GM18520 (cell line): ENCODE measurements around the gene TAL2.
A peak's percentile ranks its signal among the peaks of the same experiment; 100 is the strongest.

Source experiments
- ATAC-seq: cut with Tn5 transposase; IDR thresholded peaks from one replicate; pipeline ENCODE4 v1.9.1; 2021; ENCODE audit not compliant: unreplicated experiment

TAL2 gene

DNA sequence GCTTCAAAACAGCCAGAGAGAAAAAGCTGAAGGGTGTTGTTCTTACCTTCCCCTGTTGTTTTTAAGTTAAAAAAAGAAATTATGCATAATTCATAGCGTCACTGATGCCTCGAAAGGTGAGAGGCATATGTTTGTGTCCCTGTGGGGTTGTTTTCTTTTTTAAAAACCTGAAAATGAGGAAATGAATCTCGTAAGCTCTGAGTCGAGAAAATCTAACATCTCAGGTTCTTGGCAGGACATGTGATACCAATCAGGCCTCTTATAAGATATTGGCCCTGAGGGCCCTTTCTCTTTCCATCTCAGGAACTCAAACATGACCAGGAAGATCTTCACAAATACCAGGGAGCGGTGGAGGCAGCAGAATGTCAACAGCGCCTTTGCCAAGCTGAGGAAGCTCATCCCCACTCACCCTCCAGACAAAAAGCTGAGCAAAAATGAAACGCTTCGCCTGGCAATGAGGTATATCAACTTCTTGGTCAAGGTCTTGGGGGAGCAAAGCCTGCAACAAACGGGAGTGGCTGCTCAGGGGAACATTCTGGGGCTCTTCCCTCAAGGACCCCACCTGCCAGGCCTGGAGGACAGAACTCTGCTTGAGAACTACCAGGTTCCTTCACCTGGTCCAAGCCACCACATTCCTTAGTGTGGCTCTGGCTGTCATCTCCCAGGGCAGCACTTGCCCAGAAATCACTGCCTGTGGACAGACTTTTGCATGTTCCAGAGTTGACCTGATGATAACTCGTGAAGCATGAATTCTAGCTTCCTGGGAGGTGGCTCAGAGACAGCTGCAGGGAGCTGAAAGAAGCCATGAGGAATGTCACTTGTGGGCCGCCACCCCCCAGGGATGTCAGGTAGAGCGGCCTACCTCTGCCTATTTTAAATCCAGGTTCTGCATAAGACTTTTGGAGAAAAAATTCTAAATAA, at the start of gene TAL2:
Gene TAL2, plus strand, starts transcription at position 274 of the 921 bp plus-strand sequence. Its CDS starts 40 bp downstream, at position 314.
- ATAC-seq = peak; percentile 93

DNA sequence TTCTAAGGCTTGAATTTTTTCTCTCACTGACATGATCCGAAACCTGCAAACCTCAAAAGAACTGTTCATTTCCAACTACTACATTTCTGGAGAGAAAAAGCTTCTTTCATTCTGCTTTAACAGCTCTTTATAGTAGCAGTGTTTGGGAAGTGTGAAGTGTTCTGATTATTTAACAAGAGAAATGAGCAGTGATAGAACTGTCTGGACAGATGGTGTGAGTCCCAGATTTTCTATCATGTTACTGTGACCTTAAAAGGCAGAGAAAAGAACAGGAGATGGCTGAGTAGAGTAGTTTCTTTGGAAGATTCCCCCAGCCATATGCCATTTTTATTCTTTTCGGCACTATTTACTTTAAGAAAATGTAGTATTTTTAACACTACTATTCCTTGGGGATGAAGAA, 41.3 kb upstream of the TAL2 start:
- ATAC-seq = no peak

GRCh38 chr9:105625088-105625487, 37.2 kb upstream of the TAL2 start:
- no peak for ATAC-seq

DNA sequence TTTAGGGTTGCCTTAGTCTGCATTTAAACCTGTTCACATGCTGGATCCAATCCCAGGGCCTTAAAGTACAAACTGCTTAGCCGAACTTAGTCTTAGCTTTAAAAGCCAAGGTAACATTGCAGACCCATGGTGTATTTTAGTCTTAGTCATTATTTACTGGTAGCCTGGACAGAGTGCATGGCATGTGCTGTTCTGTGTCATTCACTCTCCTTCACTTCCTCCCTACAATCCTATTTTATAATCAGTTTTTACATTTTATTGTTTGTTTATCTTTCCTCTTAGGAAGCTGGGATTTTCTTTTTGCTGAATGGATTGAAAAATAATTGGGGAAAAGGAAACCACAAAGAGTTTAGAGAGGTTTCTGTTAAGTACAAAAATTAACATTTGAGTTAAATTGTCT, 29.4 kb upstream of the TAL2 start:
- ATAC-seq = no peak

GRCh38 chr9:105633411-105633810, 28.8 kb upstream of the TAL2 start:
- ATAC-seq = no peak

- no peak for ATAC-seq
These were observed 25.9 kb upstream of the TAL2 start for GRCh38 chr9:105636331-105636730.

DNA sequence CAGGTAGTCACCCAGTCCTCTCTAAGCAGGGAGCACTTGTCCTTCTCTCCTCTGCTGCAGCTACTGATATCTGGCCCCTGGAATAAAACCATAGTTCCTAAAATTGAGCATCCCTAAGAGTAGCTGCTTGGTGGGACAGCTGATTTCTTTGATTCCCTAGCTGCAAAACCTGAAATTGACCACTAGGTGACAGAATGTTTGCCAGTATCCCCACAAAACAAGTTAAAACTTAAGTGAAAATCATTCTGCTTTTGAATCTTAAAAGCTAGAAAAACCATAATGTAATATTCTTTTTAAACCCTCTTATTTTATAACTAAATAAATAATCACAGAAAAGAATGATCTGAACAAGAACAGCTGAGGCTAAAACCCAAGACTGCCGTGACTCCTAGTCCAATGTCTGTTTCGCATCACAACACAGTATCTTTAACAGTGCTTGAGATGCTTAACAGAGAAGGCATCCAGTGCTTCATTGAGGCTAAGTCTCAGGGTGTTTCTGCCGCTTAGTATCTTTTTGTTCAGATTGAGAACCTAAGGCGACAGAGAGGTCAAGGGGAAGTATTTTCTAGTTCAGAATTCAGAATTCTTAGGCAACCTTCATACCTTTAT, 24.4 kb upstream of the TAL2 start:
- no peak for ATAC-seq

GRCh38 chr9:105639936-105640335, 22.3 kb upstream of the TAL2 start:
- ATAC-seq = no peak

DNA sequence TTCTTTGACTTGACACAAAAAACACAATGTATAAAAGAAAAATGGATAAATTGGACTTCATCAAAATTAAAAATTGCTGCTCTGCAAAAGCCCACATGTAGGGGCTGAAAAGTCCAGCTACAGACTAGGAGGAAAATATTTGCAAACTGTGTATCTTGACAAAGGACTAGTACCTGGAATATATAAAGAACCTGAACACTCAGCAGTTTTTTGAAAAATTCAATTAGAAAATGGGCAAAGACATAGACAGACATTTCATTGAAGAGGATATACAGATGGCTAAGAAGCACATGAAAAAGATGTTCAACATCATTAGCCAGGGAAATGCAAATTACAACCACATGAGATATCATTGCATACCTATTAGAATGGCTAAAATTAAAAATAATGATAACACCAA, 18.5 kb upstream of the TAL2 start:
- ATAC-seq = no peak

DNA sequence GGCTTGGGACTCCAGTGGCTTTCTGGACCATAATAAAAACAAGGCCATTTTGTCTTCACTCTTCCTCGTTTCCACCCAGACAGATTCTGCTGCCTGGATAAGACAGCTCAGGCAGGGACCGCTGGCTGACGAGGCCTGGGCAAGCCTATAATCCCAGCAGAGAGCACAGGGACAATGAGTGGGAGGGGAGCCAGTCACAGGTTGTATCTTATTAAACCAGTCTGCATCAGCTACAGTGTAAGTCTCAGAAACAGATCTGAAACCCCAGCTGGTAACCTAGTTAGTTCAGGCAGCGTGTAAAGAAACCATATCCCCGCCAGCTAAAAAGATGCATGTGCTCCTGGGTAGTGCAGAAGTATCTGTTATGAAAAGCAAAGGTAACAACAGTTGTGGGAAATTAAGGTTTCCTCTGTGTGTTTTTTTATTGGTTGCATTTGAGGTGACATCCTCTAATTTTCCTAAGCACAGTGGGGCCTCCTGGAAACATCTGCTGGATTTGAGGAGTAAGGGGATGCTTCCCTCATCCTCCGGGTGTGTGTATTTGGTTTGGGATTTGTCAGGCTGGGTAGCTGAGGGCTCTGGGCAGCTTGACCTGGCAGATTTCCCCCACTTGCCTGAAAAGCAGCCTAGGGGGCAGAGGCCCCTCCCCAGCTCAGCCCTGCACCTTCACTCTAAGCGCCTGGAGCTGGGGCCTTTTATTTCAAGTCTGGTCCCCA, 15.2 kb upstream of the TAL2 start:
- no peak for ATAC-seq

- no peak for ATAC-seq
These were observed 14.5 kb upstream of the TAL2 start for GRCh38 chr9:105647595-105648349.

DNA sequence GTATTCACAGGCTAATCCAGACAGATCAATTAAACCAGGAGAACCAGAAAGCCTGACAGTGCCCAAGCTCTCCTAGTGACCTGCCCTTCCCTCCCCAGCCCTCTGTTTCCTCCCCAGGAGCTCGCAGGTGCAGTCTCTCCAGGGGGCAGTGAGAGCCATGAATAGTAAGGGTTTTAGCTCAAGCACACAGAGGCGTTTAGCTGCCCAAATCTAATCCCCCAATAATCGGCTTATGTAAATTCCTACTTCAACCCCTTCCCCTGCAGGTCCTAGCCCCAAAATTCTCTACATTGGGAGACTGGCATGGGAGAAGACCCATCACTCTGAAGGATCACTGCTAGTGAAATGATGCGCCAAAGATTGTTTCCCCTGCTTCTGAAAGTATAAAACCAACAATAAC, 10.5 kb upstream of the TAL2 start:
- ATAC-seq = no peak

DNA sequence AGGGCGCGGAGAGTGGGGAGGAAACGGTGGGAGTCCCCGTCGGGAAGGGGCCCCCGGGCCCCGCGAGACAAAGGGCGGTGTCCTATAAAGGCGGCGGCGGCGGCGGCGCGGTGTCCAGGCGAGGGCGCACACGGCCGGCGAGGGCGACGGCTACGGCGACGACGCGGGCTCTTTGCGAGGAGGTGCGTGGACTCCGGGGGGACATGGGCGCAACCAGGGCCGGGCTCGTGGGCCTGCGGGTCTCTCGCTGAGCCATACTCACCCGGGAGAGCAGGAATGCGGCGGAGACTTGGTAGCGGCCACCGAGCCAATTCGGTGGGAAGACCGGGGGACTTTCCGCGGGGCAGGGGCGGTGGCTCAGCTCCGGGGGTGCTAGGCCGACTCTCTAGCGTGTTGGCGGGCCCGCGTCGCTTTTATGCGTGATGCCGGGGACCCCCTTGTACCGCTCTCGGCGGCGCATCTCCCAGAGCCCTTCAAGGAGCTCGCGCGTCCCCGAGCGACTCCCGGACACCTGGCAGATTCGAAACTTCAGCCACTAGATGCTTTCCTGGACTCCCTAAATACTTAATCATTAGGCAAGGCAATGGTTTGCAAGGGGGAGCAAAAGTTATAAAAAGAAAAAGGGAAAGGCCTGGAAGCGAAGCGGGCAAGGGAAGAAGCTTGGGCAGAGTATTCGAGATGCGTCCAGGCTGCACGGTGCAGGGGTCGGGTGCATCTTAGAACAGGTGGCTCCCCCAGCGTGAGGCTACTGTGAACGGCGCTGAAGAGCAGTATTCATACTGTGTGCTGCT, 5.9 kb upstream of the TAL2 start:
- ATAC-seq = peak; percentile 57

- no peak for ATAC-seq
These were observed 3.9 kb upstream of the TAL2 start for GRCh38 chr9:105658351-105658750.

DNA sequence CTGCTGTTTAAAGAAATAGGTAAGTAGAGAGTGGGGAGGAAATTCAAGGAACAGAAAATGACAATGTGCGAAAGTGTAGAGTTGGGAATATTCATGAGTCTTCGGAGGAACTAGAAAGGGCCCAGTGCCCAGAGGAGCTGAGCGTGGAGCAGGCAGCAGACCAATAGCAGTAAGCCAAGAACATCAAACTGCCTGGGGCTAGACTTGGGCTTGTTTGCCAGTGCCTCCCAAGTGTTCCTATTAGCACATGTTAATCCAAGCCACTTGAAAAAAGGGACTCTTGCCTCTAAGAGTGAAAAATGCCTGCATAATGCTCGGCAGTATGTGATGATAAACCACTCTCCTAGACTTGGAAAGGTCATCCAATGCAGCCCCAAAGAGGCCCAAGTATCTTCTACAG, 1.2 kb upstream of the TAL2 start:
- ATAC-seq = no peak

- no peak for ATAC-seq
These were observed 1.7 kb downstream of the TAL2 start for GRCh38 chr9:105663914-105664313.

GRCh38 chr9:105667867-105668266, 5.6 kb downstream of the TAL2 start:
- no peak for ATAC-seq

DNA sequence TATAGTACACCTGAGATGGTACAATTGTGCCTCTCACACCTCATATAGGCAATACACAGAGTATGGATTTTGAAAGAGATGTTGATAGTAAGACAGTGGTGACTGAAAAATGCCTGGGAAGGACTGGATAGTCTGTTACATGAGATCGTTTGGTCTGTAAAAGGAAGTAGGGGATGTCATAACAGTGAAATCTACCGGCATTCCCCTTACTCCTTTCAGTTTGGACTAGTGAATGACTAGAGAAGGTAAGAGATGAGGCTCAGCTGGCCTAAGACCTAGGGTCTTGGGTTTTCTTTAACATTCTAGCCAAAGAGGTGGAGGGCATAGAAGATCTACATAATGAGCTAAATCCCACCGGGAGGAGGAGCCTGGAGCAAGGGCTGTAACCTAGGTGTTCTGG, 8.1 kb downstream of the TAL2 start:
- no peak for ATAC-seq

DNA sequence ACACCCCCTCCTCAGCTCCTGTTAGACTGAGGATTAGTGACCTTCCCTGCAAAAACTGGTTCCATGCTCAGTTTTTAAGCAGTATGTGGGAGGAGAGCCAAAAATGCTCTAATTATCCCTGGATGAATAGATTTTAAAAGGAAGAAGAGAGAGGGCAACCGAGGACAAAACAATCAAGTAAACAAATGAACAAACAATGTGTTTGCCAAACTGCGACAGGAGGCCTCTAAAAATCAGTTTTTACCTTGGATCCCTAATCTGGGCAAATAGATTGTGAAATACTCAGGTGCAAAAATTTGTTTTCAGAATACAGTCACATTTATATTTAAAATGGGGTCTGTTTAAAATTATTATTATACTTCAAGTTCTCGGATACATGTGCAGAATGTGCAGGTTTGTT, 8.5 kb downstream of the TAL2 start:
- no peak for ATAC-seq

DNA sequence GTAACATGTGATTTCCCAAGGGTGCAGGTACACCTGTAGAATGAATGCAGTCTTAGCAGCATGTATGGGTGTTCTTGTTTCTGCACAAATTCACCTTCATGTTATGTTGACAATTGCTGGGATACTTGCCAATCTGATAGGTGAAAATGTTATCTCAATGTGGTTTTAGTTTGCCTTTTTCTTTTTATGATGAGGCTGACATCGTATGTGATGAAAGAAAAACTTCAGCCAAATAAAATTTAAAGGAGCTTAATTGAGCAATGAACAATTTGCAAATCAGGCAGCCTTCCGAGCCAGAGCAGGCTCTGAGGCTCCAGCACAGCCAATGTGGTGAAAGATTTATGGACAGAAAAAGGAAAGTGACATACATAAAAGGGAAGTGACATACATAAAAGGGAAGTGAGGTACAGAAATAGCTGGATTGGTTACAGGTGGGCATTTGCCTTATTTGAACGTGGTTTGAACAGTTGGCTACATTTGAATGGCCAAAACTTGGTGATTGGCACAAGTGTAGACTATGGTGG, 10.5 kb downstream of the TAL2 start:
- ATAC-seq = no peak
